Esophagus muscularis mucosa (tissue), 4 donors: ENCODE results near the gene RAD51B. TPM values are rescaled to one million over a fixed set of nuclear protein-coding genes. Genes with fewer than 3 reads are reported as not detected.

ENCODE experiments used
- DNase-seq: peaks from one replicate; pipeline ENCODE4 v3.0.0-alpha.2; 2017; ENCODE audit errors: extremely low spot score
- H3K27ac ChIP-seq, 4 donors: fragments of 200-600 bp; sonication (generic); replicated peaks in 1 of 4; 1 replicate in 3 of 4; 2 replicates in 1 of 4; pipeline ENCODE4 v1.5.1; 2016 to 2019; ENCODE audit warnings: mild to moderate bottlenecking in 1 of 4
- H3K27me3 ChIP-seq, 4 donors: fragments of 200-600 bp; sonication (generic); one replicate each; pipeline versions ENCODE4 v1.5.1 to v1.6.0; 2016 to 2019
- H3K36me3 ChIP-seq, 4 donors: fragments of 200-600 bp; sonication (generic); one replicate each; pipeline ENCODE4 v1.5.1; 2016 to 2019
- H3K4me1 ChIP-seq, 4 donors: fragments of 200-600 bp; sonication (generic); one replicate each; pipeline ENCODE4 v1.5.1; 2016 to 2019
- H3K4me3 ChIP-seq, 4 donors: fragments of 200-600 bp; sonication (generic); 1 replicate in 2 of 4; 2 replicates in 2 of 4; pipeline ENCODE4 v1.5.1; 2016 to 2019; ENCODE audit warnings: mild to moderate bottlenecking in 4 of 4, moderate library complexity in 1 of 4
- H3K9me3 ChIP-seq, 4 donors: fragments of 200-600 bp; sonication (generic); 1 replicate in 3 of 4; 2 replicates in 1 of 4; pipeline ENCODE4 v1.5.1; 2016 to 2019
- CTCF ChIP-seq, 3 experiments: fragments of 200-600 bp in 2 of 3; fragments of 450-650 bp in 1 of 3; sonication (generic) in 2 of 3; IDR thresholded peaks; one replicate each; pipeline ENCODE4 v1.5.1; 2017 to 2019; ENCODE audit warnings: antibody characterized with exemption in 3 of 3, mild to moderate bottlenecking in 2 of 3, moderate library complexity in 1 of 3
- EP300 ChIP-seq: sonication (generic); formaldehyde crosslinking; IDR thresholded peaks from one replicate; pipeline ENCODE4 v1.6.1; 2017; ENCODE audit warnings: antibody characterized with exemption
- POLR2A ChIP-seq: fragments of 450-650 bp; IDR thresholded peaks from one replicate; pipeline ENCODE4 v1.6.1; 2017; ENCODE audit warnings: antibody characterized with exemption, moderate library complexity, mild to moderate bottlenecking, low read depth
- POLR2AphosphoS5 ChIP-seq, 2 donors: sonication (generic); formaldehyde crosslinking; IDR thresholded peaks; one replicate each; pipeline ENCODE4 v1.6.1; 2017; ENCODE audit warnings: antibody characterized with exemption in 2 of 2
- WGBS: methylation state at CpG from one replicate; pipeline ENCODE4 v1.1.5; 2018; 5-methylcytosine and 5-hydroxymethylcytosine counted together
- intact Hi-C: fragments of 100-400 bp; cut with DNase I; formaldehyde crosslinking; loops from one replicate; pipeline ENCODE4 v1.15.1; 2023
- total RNA-seq, 4 donors: library from RNA; depleted of rRNA; stranded (reverse); fragments of >200 nt; gene quantifications; one replicate each; pipeline versions ENCODE4 v1.1.0 to v1.2.1, GENCODE V29; 2016

RAD51B gene
- total RNA-seq, 4 donors from 2014 or later = 2.8 to 11.1 (median 5.1) TPM

DNA sequence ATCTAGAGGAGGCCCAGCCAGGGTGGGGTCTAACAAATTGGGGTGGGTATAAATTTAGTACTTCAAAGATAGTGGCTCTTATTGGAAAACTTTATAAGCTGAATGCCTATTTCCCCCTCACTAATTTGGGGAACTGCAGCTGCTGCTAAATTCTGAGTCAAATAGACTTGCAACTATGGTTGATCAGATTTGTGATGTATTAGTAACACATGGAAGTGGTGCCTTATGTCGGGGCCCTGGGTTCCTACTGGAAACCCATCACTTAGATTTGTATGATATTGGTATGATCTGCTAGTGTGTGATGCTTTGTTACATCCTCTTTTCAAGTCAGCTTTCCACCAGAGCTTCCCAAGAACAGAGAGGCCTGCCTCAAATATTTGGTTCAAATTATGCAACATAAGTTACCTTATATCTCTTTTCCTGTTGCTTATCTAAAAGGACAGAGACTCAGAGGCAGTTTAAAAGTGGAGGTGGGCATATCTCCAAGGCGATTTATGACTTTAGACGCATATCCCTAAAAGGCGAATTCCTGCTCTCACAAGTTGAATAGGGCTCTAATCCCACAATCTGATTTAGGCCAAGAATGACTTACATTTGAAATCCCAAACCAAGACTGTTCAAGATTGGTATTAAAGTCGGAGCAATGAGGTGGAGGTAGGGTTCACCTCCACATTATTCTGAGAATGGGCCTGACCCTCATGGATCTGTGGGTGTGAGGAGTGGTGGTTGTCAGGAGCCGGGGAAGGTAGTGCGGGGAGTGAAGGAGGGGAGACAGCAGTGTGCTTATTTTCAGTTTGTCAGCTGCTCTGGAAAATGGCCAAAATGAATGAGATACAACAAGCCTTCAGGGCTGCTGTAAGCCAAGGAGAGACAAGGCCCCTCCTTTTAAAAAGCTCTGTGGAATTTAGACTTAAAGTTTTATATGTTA lies 425.8 kb downstream of the RAD51B start:
- no peak for DNase-seq
- TF ChIP-seq POLR2A (no peak), POLR2AphosphoS5 (IDR thresholded peaks at IDR 0.05) (peak; percentile 14 to 18)
- Histone ChIP-seq H3K27me3 (no peaks in the 10 kb centered on the region), H3K27ac (peak overlapping the region; percentile 82 to 87 (median 84)), H3K36me3 (no peaks in the 10 kb centered on the region), H3K9me3 (no peaks in the 10 kb centered on the region), H3K4me1 (peaks cover 69 to 86% (median 80%) of the 10 kb centered on the region in 4 donors), H3K4me3 (no peak overlapping the region)
- intact Hi-C loops = loop anchor here (5.0 kb wide), 2 partner anchors 302 to 303 kb away; no protein-coding TSS in a partner anchor
- 41% methylated on average over 7 of the region's 7 CpGs for WGBS

GRCh38 chr14:68246074-68246785 lies 426.7 kb downstream of the RAD51B start:
- Histone ChIP-seq H3K36me3 (no peaks in the 10 kb centered on the region), H3K9me3 (no peaks in the 10 kb centered on the region), H3K4me1 (peaks cover 72 to 86% (median 84%) of the 10 kb centered on the region in 4 donors), H3K4me3 (no peak overlapping the region), H3K27ac (peak overlapping the region; percentile 82 to 87 (median 84)), H3K27me3 (no peaks in the 10 kb centered on the region)
- no peak for DNase-seq
- intact Hi-C loops = loop anchor here (5.0 kb wide), 2 partner anchors 301 to 304 kb away; no protein-coding TSS in a partner anchor
- TF ChIP-seq EP300 = no peak
- TF ChIP-seq POLR2AphosphoS5 (IDR thresholded peaks at IDR 0.05) = no peak
- no peak for TF ChIP-seq CTCF (IDR thresholded peaks at IDR 0.05)
- no peak for TF ChIP-seq POLR2A
- WGBS = 19% methylated on average over 3 of the region's 3 CpGs

DNA sequence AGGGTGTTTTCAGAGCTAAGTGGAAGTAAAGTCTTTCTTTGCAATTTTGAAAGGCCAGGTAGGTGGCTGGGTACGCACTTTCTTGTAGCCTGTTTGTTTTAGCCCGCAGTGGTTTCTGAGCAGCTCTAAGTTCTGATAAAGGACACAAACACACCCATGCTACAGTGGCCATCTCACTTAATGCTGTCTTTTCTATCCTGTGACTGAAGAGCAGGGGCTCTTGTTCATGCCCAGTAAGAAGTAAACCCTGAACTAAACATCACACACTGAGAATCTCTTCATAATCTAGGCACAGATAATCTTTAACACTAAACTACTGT lies 427.2 kb downstream of the RAD51B start:
- Histone ChIP-seq H3K9me3 (no peaks in the 10 kb centered on the region), H3K27ac (peak overlapping the region; percentile 82 to 87 (median 84)), H3K4me3 (no peak overlapping the region), H3K36me3 (no peaks in the 10 kb centered on the region), H3K4me1 (peaks cover 76 to 90% (median 88%) of the 10 kb centered on the region in 4 donors), H3K27me3 (no peaks in the 10 kb centered on the region)
- intact Hi-C loops = loop anchor here (5.0 kb wide), 2 partner anchors 301 to 304 kb away; no protein-coding TSS in a partner anchor
- TF ChIP-seq CTCF (IDR thresholded peaks at IDR 0.05) = no peak
- TF ChIP-seq POLR2A = no peak
- no peak for TF ChIP-seq EP300
- TF ChIP-seq POLR2AphosphoS5 (IDR thresholded peaks at IDR 0.05) = no peak
- WGBS = 61% methylated on average over 2 of the region's 2 CpGs
- DNase-seq = no peak

GRCh38 chr14:68247274-68247673 lies 427.7 kb downstream of the RAD51B start:
- H3K4me3 ChIP-seq = no peak overlapping the region
- H3K27ac ChIP-seq = peak overlapping the region; percentile 82 to 87 (median 84)
- no peak for DNase-seq
- TF ChIP-seq POLR2A = no peak
- no peak for TF ChIP-seq POLR2AphosphoS5 (IDR thresholded peaks at IDR 0.05)
- no peak for TF ChIP-seq CTCF (IDR thresholded peaks at IDR 0.05)
- no peak for TF ChIP-seq EP300
- H3K4me1 ChIP-seq = peaks cover 76 to 89% (median 88%) of the 10 kb centered on the region in 4 donors
- H3K9me3 ChIP-seq = no peaks in the 10 kb centered on the region
- H3K36me3 ChIP-seq = no peaks in the 10 kb centered on the region
- intact Hi-C loops = loop anchor here (5.0 kb wide), 2 partner anchors 300 to 305 kb away; no protein-coding TSS in a partner anchor
- H3K27me3 ChIP-seq = no peaks in the 10 kb centered on the region
- WGBS = 76% methylated on average over 3 of the region's 3 CpGs
